ENCODE results near the gene C15orf62.

Gene C15orf62

DNA sequence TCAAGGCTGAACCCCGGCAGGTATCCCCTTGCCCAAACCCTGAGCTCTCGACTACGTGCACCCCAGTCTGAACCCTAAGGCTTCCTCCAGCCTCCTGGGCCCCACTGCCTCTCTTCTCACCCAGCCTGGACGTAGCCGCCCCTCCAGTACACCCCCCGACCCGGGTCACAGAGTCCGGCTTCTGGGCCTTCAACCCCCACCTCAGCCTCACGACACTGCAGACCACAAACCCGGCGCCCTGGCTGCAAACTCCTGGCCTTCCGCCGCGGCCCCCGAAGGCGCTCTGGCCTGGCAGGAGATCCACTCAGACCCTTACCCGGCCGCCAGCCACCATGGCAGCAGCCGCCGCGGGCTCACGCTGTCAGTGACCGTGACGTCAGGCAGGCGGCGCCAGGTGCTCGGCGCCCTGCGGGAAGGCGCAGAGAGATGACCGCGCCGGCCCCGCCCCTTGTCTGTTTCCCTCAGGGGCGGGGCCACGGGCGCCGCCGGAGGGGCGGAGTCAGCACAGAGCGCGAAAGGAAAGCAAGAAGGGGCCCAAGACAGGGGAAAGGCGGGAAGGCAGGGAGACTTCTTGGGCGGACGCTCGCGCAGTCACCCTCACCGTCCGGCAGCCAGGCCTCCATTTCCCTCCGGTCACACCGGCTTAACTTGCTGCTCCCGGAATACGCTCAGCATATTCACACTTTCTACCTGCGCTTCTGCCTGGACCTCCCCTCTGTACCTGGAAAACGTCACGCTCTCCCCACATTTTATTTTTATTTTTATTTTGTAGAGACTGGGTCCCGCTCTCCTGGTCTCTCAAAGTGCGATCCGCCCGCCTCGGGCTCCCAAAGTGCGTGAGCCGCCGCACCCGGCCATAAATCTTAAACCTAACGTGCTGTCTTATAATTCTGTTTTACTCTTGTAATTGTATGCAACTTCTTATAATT, 14.6 kb upstream of the C15orf62 start, which contains the start of gene RMDN3:
Gene RMDN3, minus strand, starts transcription at position 372 of the 929 bp plus-strand sequence. CDS start 471 bp downstream, outside the sequence.
- peak; percentile 90 for DNase-seq (ENCODE audit: low read depth)
- TF ChIP-seq, protein P1, sequence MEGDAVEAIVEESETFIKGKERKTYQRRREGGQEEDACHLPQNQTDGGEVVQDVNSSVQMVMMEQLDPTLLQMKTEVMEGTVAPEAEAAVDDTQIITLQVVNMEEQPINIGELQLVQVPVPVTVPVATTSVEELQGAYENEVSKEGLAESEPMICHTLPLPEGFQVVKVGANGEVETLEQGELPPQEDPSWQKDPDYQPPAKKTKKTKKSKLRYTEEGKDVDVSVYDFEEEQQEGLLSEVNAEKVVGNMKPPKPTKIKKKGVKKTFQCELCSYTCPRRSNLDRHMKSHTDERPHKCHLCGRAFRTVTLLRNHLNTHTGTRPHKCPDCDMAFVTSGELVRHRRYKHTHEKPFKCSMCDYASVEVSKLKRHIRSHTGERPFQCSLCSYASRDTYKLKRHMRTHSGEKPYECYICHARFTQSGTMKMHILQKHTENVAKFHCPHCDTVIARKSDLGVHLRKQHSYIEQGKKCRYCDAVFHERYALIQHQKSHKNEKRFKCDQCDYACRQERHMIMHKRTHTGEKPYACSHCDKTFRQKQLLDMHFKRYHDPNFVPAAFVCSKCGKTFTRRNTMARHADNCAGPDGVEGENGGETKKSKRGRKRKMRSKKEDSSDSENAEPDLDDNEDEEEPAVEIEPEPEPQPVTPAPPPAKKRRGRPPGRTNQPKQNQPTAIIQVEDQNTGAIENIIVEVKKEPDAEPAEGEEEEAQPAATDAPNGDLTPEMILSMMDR (conservative IDR thresholded peaks at IDR 0.05; ENCODE audit: low read depth, low read length), result no peak

DNA sequence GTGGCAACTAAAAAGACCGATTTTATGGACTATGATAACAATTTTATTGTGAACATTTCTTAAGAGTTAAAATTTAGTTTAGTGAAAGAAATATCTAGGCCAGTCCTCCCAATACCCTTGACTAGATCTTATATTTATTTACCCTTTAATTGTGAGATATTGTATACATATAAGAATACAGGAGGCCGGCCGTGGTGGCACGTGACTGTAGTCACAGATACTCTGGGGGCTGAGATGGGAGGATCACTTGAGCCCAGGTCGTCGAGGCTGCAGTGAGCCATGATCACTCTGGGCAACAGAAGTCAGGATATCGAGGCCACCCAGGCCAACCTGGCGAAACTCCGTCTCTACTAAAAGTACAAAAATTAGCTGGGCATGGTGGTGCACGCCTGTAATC, 14.0 kb upstream of the C15orf62 start:
- H3K4me3 ChIP-seq (ENCODE audit: low read depth, low read length), result peak overlapping the region; percentile 94
- DNase-seq (ENCODE audit: low read depth), result no peak
- TF ChIP-seq, protein P1 (conservative IDR thresholded peaks at IDR 0.05; ENCODE audit: low read depth, low read length), result no peak

More for the DNA sequence above, 14.6 kb upstream of the C15orf62 start, which contains the start of gene RMDN3:
- H3K4me3 ChIP-seq (ENCODE audit: low read depth, low read length), result peak within 1 kb of the TSS; percentile 94

DNA sequence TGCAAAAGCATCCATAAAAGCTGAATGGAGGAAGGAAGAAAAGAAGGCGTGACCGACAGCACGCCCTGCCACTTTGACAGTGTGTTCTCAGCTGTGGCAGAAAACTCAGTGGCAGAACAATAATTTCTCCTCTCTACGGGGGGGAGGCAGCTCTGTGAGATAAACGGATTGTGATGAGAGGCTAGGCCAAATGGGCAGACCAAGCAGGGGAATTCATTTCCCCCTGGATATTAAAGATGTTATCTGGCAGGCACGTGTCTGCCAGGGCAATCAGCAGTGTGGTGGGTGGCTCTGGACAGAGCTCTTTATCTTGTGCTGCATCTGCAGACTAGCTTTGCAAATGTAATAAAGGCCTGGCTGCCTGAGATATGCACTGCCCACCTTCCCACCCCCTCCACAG, 12.8 kb upstream of the C15orf62 start:
- TF ChIP-seq, protein P1 (conservative IDR thresholded peaks at IDR 0.05; ENCODE audit: low read depth, low read length), result no peak
- H3K4me3 ChIP-seq (ENCODE audit: low read depth, low read length), result no peak overlapping the region
- no peak for DNase-seq (ENCODE audit: low read depth)

DNA sequence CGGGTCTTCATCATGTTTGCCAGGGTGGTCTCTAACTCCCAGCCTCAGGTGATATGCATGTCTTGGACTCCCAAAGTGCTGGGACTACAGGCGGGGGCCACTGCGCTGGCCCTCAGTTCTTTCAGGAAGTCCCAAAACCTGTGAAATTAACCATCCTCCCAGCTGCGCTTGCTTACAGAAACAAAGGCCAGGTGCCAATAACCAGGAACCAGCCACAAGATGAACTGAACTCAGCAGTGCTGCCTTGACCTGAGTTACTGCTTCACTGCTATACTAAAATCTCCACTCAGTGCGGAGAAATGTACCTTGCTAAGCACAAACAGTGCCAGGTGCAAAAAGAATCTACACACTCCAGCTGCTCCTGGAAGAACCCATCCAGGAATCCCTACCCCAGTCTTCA, 9.8 kb upstream of the C15orf62 start:
- H3K4me3 ChIP-seq (ENCODE audit: low read depth, low read length), result no peak overlapping the region
- TF ChIP-seq, protein P1 (conservative IDR thresholded peaks at IDR 0.05; ENCODE audit: low read depth, low read length), result no peak
- no peak for DNase-seq (ENCODE audit: low read depth)

DNA sequence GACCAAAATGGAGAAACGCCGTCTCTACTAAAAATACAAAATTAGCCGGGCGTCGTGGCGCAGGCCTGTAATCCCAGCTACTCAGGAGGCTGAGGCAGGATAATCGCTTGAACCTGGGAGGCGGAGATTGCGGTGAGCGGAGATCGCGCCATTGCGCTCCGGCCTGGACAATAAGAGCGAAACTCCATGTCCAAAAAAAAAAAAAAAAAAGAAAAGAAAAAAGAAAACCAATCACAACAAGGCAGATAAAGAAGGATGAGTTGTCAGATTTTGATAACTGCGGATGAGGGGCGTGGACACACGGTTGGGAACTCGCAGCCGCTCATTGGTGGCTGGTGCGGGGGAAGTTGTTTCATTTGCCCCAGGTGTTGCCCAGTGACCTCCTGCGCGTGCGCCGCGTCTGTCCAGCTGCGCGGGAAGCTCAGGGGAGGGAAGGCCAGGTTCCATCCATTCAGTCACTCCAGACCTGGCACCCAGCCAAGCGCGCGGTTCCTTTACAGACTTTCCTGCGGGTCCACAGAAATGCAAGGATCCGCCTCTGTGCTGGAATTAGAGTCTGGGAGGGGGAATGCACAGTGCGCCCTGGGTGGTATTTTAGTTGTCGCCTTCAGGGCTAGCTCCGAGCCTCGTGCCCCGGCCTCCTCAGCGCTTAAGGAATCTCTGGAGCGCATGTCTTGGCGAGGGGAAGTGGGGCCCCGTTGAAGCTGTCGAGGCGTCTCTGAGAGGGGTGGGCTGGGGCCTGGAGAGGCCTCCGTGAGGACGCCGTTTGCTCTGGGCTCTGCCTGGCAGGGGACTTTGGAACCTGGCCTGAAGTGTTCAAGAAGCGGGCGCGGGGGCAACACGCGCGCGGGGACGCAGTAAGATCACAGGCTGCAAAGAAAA, 6.6 kb upstream of the C15orf62 start:
- DNase-seq (ENCODE audit: low read depth), result peak; percentile 53
- TF ChIP-seq, protein P1 (conservative IDR thresholded peaks at IDR 0.05; ENCODE audit: low read depth, low read length), result no peak
- H3K4me3 ChIP-seq (ENCODE audit: low read depth, low read length), result peak overlapping the region; percentile 60

DNA sequence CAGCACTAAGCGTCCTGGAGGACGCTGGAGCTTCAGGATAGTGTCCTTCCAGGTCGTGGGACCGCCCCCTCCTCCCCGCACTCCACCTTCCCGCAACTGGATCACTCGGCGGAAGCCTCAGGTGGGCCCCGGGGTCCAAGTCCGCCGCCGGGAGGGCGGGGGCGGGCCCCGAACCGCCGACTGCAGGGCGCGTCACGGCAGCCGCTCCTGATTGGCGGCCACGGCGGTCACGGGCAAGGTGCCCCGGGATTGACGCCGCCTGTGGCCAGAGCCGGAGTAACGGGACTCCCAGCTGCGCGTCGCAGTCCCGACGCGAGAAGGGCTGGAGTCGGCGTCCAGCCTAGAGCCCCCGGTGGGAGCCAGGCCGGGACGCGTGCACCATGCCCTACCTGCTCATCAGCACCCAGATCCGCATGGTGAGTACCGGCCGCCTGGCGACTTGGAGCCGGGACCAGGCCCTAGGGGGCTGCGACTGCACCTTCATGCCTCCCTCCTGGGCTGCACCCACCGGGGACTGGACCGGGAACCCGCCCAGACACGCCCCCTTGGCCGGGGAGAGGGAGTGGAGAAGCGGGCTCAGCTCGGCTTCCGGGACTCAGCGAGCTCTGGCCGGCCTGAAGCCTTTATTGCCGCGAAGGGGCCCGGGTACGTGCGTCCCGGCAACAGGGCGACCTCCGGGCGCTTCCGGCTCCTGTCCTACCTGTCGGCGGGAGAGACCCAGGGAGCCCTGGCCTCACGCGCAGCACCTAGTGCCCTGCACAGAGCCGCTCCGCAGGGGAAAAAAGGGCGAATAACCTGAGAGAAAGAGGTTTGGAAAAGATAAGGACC, 5.8 kb upstream of the C15orf62 start, which contains the start of gene GCHFR:
Gene GCHFR, plus strand, starts transcription at position 268 of the 828 bp plus-strand sequence. Its CDS starts 113 bp downstream, at position 381.
- TF ChIP-seq, protein P1 (conservative IDR thresholded peaks at IDR 0.05; ENCODE audit: low read depth, low read length), result peak; percentile 22
- peak; percentile 62 for DNase-seq (ENCODE audit: low read depth)
- H3K4me3 ChIP-seq (ENCODE audit: low read depth, low read length), result peak within 1 kb of the TSS; percentile 60
